HG02938 (cell line): ENCODE results near the gene CDH4.

Experiments used
- ATAC-seq: cut with Tn5 transposase; IDR thresholded peaks from one replicate; pipeline ENCODE4 v1.9.1; 2021; ENCODE audit warnings: mild to moderate bottlenecking, moderate library complexity; ENCODE audit not compliant: unreplicated experiment

Gene CDH4

DNA sequence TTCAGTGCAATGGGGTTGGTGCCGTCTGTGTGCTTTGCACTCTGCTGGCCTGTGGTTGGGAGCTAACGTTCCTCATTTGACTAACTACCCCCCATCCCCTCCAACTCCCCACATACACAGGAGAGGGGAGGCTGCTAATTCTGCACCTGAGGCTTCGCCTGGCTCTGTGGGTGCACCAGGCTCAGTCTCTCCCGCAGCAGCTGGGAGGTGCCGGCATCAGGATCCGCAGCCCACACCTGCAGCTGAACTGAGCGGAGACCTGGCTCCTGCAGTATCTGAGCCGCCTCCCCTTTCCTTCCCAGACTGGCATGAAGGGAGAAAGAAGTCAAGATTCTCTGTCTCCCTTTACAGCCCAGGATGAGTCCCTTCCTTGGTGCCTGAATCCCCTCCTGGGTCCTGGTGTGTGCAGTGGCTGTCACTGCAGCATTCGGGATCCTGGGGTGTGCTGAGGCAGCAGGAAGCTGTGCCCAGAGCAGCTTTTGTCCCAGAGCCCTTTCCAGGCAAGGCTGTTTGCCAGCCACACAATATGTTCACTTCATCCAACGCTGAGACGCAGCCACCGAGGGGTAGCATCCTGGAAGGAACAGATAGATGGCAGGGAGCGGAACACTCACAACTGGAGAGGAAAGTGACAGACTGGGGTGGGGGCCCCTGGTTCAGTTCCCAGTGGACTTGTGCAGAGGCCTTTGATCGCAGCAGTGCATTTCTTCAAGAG is 70.2 kb downstream of the CDH4 start:
- no peak for ATAC-seq

DNA sequence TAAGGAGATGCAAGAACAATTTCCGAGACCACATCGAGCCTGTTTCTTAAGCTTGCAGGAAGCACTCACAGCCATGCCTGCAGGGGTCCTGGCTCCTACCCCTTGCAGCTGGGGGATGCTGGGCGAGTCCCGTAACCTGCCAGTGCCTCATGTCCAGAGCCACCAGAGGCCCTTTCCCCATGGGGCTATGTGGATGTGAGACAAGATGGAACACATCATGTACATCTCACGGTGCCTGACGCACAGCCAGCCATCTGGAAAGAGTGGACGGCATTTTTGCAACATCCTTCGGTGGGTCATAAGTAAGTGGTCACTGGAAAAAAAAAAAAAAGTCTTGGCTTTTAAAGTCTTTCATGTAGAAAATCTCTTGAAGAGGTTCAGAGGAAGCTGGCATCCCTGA is 72.8 kb downstream of the CDH4 start:
- ATAC-seq: no peak

DNA sequence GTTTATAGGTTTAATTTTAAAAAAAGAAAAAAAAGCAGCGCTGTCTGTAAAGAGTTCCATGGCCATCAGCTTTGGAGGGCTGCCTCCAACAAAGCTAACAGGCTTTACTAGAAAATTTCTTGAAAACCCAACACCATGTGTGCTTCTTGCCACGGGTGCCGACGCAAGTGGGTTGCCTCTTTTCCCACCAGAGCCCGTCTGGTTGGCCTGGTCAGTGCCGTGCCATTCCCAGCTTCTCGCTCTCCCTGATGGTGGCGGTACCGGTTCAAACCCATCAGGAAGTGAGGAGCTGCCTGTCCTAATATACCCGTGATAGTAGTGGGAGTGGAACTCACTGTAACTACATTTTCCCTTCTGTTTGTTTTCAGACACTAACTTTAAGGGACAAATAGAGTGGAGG is 73.7 kb downstream of the CDH4 start:
- ATAC-seq: no peak

DNA sequence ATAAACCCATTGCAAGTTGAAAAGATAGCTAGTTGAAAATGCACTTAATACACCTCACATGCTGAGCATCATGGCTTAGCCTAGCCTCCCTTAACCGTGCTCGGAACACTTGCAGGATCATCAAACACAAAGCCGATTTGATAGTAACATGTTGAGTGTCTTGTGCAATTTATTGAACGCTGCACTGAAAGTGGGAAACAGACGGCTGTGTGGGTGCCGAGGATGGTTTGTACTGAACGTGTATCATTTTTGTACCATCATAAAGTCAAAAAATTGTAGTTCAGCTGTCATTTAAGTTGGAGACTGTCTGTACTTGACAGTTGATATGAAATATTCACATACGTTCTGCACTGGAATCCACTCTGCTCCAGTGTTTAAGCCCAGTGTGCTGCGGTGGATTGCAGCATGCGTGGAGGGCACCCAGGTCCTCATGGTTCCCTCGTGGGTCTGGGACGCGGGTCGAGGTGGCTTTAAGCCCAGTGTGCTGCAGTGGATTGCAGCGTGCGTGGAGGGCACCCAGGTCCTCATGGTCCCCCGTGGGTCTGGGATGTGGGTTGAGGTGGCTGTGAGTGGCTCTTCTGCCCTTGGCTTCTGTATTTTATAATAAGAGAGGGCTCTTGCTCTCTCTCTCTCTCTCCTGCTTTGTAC is 77.0 kb downstream of the CDH4 start:
- no peak for ATAC-seq

DNA sequence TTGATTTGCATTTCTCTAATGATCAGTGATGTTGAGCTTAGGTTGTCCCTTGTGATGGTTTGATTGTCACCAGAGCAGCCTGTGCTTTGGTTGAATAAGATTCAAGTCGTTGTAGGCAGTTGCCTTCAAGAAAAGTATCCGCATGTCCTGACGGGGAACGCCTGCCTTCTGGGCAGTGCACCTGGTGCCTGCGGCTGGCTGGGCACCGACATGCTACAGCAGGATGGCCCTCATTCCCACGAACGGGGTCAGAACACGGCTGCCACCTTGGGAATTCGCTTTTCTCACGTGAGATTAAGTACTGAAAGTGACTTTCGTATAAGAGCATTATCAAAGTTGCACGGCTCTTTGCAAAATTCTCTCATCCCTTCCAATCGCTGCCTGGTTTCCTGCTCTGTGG is 78.4 kb downstream of the CDH4 start:
- no peak for ATAC-seq

DNA sequence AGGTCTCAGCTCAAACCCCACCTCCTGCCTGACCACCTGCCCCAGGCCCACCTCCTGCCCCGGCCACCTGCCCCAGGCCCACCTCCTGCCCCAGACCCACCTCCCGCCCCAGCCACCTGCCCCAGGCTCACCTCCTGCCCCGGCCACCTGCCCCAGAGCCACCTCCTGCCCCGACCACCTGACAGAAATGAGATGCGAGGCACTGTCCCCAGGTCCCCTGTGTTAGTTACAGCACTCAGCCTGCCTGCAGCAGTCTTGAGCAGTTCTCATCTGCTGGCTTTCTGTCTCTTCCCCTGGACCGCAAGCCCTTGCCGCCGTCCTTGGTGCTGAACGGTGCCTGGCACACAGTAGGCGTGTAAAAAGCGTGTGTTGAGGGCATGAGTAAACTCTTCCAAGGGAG is 79.5 kb downstream of the CDH4 start:
- ATAC-seq: no peak

DNA sequence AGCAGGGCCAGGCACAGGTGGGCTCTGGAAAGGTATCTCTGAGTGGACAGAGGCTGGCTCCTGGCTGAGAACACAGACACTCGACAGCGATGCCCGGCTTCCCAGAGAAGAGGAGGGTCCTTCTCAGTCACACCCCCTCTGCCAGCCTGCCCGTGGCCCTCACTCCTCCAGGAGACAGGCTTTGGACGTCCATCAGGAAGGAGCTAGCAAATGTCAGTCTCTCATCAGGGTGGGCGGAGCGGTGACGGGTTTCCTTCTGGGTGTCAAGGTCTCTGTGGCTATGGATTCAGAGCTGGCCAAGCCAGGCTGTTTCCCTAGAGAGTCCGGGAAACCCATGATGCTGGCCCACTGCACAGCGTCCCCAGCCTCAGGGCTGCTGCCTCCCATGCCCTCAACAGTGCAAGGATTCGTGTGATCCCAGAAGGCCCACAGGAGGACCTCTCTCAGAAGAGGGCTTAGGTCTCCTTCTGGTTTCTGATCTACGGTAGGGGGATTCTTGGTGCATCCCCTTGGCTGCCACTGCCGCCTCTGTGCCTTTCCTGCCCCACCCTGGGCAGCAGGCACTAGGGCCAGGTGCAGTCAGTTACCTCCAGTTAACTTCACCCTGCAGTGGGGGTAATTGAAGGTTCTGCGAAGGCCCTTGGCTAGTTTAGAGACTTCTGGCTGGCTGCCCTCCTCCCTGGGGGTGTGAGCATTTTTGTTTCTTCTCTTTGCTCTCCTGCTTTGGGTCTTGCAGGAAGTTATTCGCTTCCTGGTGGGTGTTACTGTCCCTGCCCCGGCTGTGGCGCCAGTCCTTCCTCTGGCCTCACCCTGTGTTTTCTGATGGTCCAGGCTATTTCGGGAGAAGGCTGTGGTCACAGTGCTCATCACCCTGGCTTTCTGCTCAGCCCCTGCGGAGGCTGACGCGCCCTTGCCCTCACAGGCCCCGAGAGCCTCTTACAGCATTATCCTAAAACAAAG is 80.2 kb downstream of the CDH4 start:
- no peak for ATAC-seq

DNA sequence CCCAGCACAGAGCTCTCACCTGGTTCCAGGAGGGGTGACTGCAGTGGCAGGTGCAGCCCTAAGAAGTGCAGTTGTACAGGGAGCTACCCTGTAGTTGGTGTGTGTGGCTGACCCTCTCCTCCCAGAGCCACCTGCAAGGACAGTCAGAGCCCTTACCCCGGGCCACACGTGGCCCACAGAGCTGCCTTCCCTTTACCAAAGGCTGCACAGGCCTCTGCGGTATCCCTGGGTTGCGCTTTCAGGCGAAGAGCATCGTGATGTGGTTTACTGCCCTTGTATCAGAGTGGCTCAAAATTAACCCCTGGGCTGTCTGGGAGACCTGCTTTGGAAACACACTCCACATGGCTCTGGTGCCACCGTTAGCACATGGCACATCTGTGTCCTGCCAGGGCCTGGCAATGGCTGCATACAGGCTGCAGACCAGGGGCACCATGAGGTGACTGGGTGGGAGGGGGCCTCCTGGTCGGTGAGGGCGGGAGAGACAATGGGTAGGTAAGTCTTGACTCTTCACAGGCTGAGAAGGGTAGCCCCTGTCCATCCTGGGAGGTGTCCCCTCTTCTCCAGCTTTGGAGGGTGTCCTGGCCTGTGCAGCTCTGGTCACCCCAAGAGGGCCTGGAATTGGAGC is 81.5 kb downstream of the CDH4 start:
- ATAC-seq: no peak

DNA sequence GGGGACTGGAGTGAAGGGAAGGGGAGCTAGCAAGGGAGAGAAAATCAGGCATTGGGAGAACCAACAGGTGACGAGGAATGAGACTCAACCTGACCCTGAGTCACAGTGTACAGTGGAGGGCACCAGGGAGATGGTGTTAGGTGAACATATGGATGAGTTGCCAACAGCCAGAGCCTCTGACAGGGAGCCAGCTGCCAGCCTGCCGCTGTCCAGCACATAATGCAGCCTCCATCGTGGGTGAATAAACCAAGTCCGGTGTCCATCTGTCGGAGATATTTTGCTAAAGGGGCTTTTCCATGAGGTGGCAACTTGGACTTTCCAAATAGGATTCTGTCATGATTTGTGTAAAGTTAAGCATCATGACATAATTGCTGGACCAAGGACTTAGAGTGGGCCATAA is 88.1 kb downstream of the CDH4 start:
- no peak for ATAC-seq

DNA sequence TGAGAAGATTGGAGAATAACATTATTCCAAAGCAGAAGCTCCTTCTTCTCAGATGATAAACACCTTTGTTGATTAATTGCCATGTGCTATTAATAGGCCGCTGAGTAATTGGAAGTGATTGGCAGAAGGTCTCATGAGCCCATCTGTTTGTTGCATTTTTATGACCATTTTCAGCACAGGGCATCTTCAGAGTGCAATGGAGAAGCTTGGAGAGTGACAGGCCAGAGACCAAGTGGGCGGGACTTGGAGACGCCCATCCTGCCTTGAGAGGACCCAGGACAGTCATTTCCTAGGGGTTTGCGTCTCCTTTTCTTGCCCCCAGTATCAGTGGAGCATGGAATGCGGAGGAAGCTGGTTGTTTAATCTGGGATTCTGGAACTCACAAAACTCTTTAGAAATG is 89.5 kb downstream of the CDH4 start:
- no peak for ATAC-seq

DNA sequence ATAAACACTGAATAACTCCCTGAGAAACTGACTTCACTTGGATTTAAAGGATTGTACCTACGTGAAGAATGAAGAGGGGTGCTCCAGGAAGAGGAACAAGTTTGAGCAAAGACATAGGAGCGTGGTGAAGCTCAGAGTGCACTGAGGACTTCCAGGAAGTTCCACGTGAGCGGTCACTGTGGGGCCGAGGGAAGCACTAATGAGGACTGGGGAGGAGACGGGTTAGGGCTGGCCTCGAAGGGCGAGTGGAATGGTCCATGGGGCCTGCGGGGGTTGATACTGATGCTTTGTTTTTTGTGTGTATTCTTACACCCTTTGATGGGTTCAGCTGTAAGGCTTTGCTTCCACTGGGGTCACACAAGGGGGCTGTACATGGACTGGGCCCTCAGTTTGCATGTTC is 91.9 kb downstream of the CDH4 start:
- no peak for ATAC-seq

DNA sequence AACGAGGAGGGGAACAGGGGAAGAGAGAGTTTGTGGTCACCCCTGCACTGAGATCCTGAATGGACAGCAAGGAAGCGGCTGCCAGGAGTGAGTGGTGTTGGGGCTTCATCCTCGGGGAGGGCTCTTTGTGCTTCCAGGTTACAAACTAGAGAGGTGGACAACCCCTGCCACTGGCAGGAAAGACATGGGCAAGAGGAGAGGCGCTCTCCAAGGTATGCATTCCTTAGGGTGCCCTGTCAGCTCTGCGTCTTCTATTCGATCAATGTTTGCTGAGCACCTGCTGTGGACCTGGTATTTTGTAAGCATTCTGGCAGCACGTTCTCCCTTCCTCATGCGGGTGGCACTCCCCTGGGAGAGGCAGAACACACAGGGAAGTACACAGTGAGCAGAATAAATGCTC is 93.6 kb downstream of the CDH4 start:
- ATAC-seq: no peak

DNA sequence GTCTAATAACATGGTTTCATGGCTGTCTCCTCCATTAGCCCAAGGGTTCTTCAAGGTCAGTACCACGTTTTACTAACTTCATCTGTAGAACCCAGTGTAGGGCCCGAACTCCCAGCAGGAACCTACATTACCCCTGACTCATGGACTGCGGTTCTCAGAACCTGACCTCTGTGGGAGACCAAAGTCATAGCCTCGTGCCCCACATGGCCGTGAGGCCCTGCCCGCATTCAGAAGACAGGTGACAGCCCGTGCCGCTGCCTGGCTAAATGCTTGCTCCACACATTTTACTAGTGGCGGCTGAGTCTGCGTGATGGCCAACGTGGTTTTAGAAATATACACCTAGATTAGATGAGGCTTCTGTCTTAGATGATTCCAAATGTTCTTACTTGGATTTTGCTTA is 94.9 kb downstream of the CDH4 start:
- no peak for ATAC-seq

DNA sequence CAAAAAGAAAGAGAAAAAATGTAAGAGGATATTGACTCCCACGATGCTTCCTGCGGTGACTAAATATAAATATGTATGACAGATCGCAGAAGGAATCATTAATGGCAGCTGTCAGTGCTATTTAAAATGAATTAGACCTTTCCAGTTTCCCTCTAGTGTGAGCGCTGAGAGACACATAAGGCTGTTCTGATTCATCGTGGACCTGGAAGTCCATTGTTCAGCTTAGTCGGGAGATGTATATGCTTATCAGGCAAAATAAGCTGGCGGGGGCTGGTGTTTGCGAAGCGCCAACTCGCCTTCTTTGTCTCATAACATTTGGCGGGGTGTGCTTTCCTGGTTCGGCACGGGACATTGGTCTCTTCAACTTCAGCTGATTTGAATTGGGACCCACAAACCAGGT is 95.4 kb downstream of the CDH4 start:
- ATAC-seq: no peak

DNA sequence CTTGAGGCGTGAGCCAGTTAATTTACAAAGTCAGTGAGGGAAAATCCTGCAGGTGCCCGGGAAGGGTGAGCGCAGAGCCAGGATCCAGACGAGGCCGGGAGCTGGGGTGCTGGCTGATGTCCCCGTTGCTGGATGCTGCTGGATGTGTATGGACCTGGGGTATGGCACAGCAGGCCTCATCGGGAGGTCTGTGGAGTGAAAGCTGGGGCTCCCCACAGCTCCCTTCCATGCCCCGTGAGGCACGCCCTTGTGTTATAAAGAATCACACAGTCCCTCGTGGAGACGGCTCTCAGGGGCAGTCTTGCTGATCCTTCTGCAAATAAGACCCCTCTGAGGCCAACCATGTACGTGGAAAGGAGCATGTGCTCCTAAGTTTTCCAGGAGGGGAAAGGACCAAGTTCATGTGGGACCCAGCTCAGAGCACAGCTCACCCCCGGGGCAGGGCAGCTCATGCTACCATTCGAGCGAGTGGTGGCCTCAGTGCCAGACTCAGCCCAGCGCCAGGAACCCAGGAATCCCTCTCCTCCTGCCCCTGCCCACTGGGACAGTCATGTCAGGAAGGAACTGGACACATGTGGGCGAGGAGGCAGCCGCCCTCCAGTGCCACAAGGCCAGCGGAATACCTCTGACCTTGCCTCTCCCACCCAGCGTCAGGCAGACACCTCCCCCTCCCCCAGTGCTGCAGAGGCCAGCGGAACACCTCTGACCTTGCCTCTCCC is 97.5 kb downstream of the CDH4 start:
- no peak for ATAC-seq

DNA sequence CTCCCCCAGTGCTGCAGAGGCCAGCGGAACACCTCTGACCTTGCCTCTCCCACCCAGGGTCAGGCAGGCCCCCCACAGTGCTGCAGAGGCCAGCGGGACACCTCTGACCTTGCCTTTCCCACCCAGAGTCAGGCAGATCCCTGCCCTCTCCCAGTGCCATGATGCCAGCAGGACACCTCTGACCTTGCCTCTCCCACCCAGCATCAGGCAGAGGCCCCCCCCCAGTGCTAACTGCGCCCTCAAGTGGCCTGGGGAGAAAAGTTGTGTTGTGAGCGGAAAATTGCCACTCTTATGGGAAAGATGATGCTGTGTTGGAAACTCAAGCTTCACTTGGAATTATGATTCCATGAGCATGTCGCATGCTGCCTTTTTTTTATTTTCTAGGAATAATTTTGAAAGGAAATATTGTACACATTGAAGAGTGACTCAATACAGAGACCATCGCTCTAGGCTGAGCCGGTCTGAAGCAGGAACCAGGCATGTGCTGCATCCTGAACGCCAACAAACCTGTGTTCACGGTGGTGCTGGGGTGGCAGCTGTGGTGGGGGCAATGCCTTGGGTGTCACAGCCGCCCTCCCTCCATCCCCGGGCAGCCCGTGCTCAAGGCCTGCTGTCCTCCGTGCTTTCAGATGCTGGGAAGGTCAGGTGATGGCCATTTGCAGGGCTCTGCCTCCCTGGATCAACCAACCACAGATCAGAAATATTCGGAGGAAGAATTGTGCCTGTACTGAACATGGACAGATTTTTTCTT is 98.6 kb downstream of the CDH4 start:
- no peak for ATAC-seq

DNA sequence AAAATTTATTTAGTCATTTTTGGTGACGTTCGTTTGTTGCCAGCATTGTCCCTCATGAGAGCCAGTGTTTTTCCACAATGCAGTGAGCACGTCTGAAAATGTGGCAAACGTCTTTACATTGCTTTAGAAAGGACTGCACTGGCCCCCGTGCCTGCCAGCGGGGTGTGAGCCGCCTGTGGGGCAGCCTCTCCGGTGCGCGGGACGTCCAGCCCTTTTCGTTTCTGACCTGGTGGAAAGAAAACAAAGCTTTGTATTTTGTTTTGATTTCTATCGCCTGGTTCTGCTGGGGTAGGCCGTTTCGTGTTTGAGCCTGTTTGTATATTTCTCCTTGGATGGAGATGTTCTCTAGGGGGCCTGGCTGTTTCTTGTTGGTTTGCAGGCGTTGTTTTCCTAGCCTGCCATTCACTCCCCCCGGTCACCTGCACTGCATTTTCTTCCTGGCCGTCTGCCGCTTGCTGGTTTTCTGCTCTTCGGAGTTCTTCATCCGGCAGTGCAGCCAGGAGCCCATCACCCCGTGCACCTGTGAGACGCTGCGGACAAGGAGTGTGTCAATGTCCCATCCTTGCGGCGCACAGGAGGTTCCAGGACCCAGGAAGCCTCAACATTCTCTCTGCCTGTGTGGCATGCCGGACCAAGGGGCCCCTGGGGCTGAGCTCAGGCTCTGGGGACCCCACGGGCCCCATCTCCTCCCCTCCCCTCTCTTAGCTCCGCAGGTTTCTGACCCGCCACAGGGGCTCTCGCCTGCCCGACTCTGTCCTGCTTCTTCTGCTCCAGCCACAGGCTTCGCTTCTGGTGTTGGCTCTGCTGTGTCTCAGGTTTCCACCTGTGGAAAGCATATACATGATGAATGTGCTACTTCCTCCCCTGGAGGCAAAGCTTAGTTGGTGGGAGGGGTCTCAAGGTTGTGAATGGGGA is 100.5 kb downstream of the CDH4 start:
- no peak for ATAC-seq

DNA sequence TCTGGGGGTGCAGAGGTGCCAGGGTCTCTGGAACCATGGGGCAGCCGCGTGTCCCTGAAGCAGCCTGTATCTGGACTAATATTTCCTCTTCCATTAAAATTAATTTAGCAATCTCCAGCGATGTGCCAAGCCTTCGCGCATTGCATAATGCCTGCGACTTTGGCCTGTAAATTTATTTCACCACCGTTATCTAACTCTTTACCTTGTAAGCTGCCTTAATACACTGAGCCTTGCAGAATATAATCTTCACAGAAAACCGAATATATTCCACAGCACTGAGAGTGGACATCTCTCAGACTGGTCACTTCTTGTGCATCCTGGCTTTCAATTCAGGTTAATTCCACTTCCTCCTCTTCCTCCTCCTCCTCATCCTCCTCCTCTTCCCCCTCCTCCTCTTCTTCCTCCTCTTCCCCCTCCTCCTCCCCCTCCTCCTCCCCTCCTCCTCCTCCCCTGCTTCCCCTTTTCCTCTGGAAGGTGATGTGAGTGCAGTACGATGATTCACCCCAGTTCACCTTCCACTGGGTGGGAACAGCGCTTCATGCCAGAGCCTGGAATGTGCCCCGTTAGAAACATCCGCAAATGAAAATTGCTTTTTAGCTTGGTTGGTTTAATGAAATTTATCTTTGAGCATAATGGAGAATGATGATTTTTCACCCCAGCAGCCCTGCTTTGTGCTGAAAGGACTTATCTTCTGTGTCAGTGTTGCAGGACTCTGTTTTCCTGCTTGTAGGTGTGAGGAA is 101.4 kb downstream of the CDH4 start:
- no peak for ATAC-seq
